Astrocyte (in vitro differentiated cells and primary cell): ENCODE measurements around the gene MCAT. TPM values are rescaled to one million over a fixed set of nuclear protein-coding genes. Genes with fewer than 3 reads are reported as not detected.

Experiments
- DNase-seq: peaks from one replicate; pipeline ENCODE4 v3.0.0-alpha.2; 2010; ENCODE audit warnings: low read depth
- FAIRE-seq: peaks from 2 replicates; lab custom pipeline; 2011; peaks lifted over from hg19 to GRCh38; lab: Jason Lieb, UNC
- H2AFZ ChIP-seq: 2 replicates; pipeline ENCODE4 v1.6.0; 2012; ENCODE audit warnings: low read depth, low read length, inconsistent platforms
- H3K27ac ChIP-seq: 2 replicates; pipeline ENCODE4 v1.5.1; 2011; ENCODE audit warnings: low read depth, low read length, inconsistent platforms
- H3K27me3 ChIP-seq: 2 replicates; pipeline ENCODE4 v1.6.0; 2011; ENCODE audit warnings: low read length, inconsistent platforms; ENCODE audit not compliant: insufficient read depth
- H3K36me3 ChIP-seq: 2 replicates; pipeline ENCODE4 v1.5.1; 2011; ENCODE audit warnings: low read length, inconsistent platforms; ENCODE audit not compliant: insufficient read depth
- H3K4me1 ChIP-seq: 2 replicates; pipeline ENCODE4 v1.5.1; 2011; ENCODE audit warnings: low read length, inconsistent platforms; ENCODE audit not compliant: insufficient read depth
- H3K4me2 ChIP-seq: 2 replicates; pipeline ENCODE4 v1.6.0; 2012; ENCODE audit warnings: low read length, inconsistent platforms
- H3K4me3 ChIP-seq: 2 replicates; pipeline ENCODE4 v1.5.1; 2011; ENCODE audit warnings: low read depth, mild to moderate bottlenecking, low read length, inconsistent platforms; ENCODE audit not compliant: insufficient read depth
- H3K79me2 ChIP-seq: 2 replicates; pipeline ENCODE4 v1.6.0; 2012; ENCODE audit warnings: mild to moderate bottlenecking, low read length, inconsistent platforms; ENCODE audit not compliant: insufficient read depth
- H3K9ac ChIP-seq: 2 replicates; pipeline ENCODE4 v1.6.0; 2012; ENCODE audit warnings: mild to moderate bottlenecking, low read length, inconsistent platforms
- H3K9me3 ChIP-seq: 2 replicates; pipeline ENCODE4 v1.5.1; 2012; ENCODE audit warnings: low read depth, mild to moderate bottlenecking, low read length, inconsistent platforms; ENCODE audit not compliant: insufficient read depth
- H4K20me1 ChIP-seq: 2 replicates; pipeline ENCODE4 v1.6.0; 2012; ENCODE audit warnings: low read length, inconsistent platforms; ENCODE audit not compliant: insufficient read depth
- H3K27ac Mint-ChIP-seq: one replicate; pipeline ENCODE4 v1.8.0; 2021; ENCODE audit warnings: mild to moderate bottlenecking, mixed read lengths; ENCODE audit not compliant: unreplicated experiment
- H3K27me3 Mint-ChIP-seq: one replicate; pipeline ENCODE4 v1.8.0; 2021; ENCODE audit warnings: low read depth, mixed read lengths; ENCODE audit not compliant: unreplicated experiment
- H3K36me3 Mint-ChIP-seq: one replicate; pipeline ENCODE4 v1.8.0; 2021; ENCODE audit warnings: low read depth, mixed read lengths; ENCODE audit not compliant: unreplicated experiment
- H3K4me1 Mint-ChIP-seq: one replicate; pipeline ENCODE4 v1.8.0; 2021; ENCODE audit warnings: low read depth, mixed read lengths; ENCODE audit not compliant: unreplicated experiment
- H3K4me3 Mint-ChIP-seq: one replicate; pipeline ENCODE4 v1.8.0; 2021; ENCODE audit warnings: mild to moderate bottlenecking, moderate library complexity, mixed read lengths; ENCODE audit not compliant: unreplicated experiment
- H3K9me3 Mint-ChIP-seq: one replicate; pipeline ENCODE4 v1.8.0; 2021; ENCODE audit warnings: mild to moderate bottlenecking, mixed read lengths; ENCODE audit not compliant: unreplicated experiment
- CTCF ChIP-seq: IDR thresholded peaks from 2 replicates; pipeline ENCODE4 v1.5.1; 2011; ENCODE audit warnings: low read depth, mild to moderate bottlenecking, inconsistent platforms, low read length, moderate library complexity; ENCODE audit not compliant: insufficient read depth
- EZH2 ChIP-seq: IDR thresholded peaks from 2 replicates; pipeline ENCODE4 v1.6.1; 2012; ENCODE audit warnings: mild to moderate bottlenecking, low read length, inconsistent platforms; ENCODE audit not compliant: insufficient read depth
- total RNA-seq: library from RNA; stranded (reverse); gene quantifications from 2 replicates; pipeline ENCODE4 v1.2.1, GENCODE V29; 2021

The MCAT gene
- total RNA-seq, 1 donor from 2014 or later = 15.1 TPM

GRCh38 chr22:43085658-43086606 is 57.3 kb downstream of the MCAT start:
- Mint-ChIP-seq H3K9me3 (peaks cover 6% of the 10 kb centered on the region), H3K36me3 (peaks cover 6% of the 10 kb centered on the region), H3K4me1 (no peaks in the 10 kb centered on the region), H3K27me3 (no peaks in the 10 kb centered on the region), H3K4me3 (no peak overlapping the region), H3K27ac (no peak overlapping the region)
- Histone ChIP-seq H3K36me3 (no peaks in the 10 kb centered on the region), H3K4me3 (no peak overlapping the region), H3K4me1 (no peaks in the 10 kb centered on the region), H3K9me3 (no peaks in the 10 kb centered on the region), H3K27ac (no peak overlapping the region), H3K9ac (no peak overlapping the region), H3K79me2 (peaks cover 3% of the 10 kb centered on the region), H2AFZ (no peak overlapping the region), H4K20me1 (no peaks in the 10 kb centered on the region), H3K27me3 (no peaks in the 10 kb centered on the region), H3K4me2 (no peak overlapping the region)
- TF ChIP-seq EZH2 = no peak
- TF ChIP-seq CTCF = no peak
- no peak for FAIRE-seq
- no peak for DNase-seq

Other genes starting within 250 kb of the MCAT start
- 84.1 and 87.8 TPM in 2 replicates for gene PACSIN2, start 128.2 kb downstream of the MCAT start, total RNA-seq
- 10.7 and 13.7 TPM in 2 replicates for gene TTLL1, start 54.0 kb downstream of the MCAT start, total RNA-seq
- gene BIK, start 32.6 kb downstream of the MCAT start, total RNA-seq = 0.31 and 0.32 TPM in 2 replicates
- gene TSPO, start 8.2 kb upstream of the MCAT start, total RNA-seq = 124 and 126 TPM in 2 replicates
- gene TTLL12, start 43.7 kb upstream of the MCAT start, total RNA-seq = 21.4 and 21.6 TPM in 2 replicates
- 0.02 and 0.07 TPM in 2 replicates for gene SCUBE1, start 200.0 kb upstream of the MCAT start, total RNA-seq